ENCODE data around the gene FOXQ1.
"Not testable (repeated sequence)": the region's sequence is repeated elsewhere in the genome, so short reads cannot be mapped to it uniquely, and the experiment has no call there.

FOXQ1 gene

GRCh38 chr6:1322696-1323219, 10.9 kb downstream of the FOXQ1 start:
- no peak for DNase-seq

GRCh38 chr6:1324936-1325335, 13.0 kb downstream of the FOXQ1 start:
- DNase-seq, result no peak

DNA sequence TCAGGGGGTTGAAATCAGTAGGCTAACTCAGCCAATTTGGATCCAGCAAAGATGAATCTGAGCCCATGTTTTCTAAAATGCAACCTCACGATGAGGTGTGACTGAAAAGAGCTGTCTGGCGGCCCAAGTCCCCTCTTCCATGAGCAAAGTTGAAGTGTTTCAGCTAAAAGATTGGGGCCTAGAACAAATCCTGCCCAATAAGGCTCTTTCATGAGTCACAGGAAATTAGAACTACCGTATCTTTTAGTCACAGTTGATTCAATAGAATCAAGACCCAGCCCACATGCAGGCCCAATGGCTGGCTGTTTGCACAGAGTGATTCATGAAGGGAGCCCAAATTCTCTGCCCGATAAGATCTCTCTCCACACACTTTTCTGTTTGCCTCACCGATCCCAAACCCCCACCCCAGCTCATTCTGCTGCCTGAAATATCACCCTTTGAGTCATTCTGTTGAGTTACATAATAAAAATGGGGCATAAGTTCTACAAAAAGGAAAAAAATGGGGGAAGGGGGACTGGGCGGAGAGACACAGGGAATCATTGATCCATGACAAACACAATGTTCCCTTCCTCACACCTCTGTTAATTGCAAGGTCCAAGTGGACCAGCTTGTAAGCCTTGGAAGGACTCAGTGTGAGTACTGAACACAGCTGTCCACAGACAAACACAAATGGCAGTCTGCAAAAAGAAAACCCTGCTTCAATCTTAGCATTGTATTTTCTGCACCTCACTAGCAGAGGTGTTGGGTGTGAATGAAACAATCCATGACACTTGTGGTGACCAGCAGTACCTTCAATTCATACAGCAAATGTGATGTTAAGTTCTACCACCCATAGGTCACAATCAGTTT, 13.8 kb downstream of the FOXQ1 start:
- no peak for DNase-seq

GRCh38 chr6:1326535-1327121, 14.7 kb downstream of the FOXQ1 start:
- no peak for DNase-seq

- DNase-seq, result no peak
Measured at GRCh38 chr6:1327630-1328029, 15.7 kb downstream of the FOXQ1 start.

- DNase-seq, result no peak
Measured at GRCh38 chr6:1328129-1328800, 16.4 kb downstream of the FOXQ1 start.

- no peak for DNase-seq
Measured at GRCh38 chr6:1329708-1330107, 17.8 kb downstream of the FOXQ1 start.

- no peak for DNase-seq
Measured at GRCh38 chr6:1334684-1335083, 22.8 kb downstream of the FOXQ1 start.

DNA sequence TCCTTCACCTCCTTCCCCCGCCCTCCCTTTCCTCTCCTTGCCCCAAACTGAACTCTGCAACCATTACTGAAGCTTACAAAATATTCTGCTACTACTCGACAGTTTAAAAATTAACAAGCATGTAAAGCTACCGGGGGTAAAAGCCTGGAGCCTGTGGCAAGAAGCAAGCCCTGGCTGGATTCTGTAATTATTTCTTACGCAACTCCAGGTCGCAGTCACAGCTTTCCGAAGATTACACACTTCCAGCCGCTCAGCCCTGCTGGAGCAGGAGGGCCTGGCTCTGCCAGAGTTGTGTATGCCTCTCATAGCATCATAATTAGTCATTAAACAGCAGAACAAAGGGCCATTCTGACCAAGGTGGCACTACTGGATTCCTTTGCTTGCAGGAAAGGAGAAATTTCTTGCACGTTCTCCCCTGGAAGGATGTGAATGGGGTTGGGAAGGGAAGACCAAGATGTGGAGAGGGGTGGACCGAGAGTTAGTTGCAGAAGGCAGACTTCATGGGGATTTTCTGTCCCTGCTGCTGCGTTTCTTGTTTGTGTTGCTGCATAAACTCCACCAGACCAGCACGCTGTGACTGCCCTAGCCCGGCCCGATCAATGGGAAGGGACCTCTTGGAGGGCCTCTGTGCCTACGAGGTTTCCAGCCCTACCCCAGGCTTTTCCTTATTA, 23.6 kb downstream of the FOXQ1 start:
- DNase-seq, result no peak

DNA sequence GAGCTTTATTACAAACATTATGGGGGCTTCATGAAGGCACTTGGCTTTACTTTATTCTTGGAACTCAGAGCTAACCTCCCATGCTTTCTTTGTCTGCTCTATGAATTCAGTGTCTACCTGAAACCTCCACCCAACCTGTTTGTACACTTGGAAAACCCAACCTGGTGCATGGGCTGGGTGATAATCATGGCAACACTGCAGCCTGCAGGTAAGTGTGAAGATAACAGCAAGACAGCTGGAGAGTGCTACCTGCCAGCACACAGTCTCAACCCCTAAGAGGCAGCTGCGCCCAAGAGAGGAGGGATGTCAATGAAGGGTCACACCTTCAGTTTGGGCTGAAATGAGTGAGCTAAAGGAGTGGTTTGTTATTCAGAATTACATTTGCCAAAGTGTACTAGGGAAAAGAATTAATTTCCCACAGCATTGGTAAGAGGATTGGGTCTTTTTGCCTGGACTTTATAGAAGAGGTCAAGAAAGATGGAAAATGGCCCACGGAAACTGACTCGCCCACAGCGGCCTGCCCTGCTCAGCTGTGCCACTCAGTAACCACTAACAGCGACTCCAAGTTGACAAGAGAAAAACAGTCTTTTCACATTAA, 24.4 kb downstream of the FOXQ1 start:
- DNase-seq, result no peak

DNA sequence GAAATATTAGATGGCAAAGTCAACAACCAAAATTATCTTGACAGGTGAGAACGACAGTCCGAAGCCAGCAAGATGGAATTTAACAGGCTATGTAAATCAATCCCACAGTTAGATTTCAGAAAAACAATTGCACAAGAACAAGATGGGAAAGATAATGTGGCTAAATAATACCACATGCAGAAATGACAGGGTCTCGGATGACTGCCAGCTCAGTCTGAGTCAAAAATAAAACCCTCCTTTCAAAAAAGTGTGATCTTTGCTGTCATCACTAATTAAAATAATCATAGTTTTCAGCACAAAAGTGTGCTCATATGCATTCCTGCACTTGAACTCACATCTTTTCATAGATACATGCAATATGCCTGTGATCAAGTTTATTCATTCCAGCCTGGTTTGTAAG, 25.9 kb downstream of the FOXQ1 start:
- no peak for DNase-seq

GRCh38 chr6:1346101-1346500, 34.2 kb downstream of the FOXQ1 start:
- DNase-seq, result no peak

DNA sequence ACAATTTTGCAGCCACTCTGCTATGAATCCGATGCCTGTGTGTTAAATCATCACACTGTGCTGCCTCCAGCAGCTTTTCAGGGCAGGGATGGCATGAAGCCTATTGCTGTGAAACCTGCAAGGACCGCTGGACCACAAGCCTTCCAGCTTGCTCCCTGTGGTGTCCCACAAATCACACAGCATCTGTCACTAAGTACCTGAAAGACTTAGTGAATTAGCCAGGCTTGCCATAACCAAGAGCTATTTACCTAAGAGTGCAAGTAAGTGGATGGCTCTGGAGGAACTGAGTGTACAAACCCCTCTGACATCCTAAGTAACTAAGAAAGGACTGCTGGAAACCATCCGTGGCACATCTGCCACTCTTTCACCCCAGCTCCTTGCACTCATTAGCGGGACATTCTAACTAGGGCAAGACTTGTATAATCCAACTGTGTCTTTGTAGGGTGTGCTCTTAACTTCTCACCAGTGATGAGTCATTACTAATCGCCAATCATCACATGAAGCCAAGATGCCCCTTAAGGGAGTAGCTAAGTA, 34.7 kb downstream of the FOXQ1 start:
- DNase-seq, result no peak

- DNase-seq, result no peak
Measured at GRCh38 chr6:1347161-1347560, 35.3 kb downstream of the FOXQ1 start.

GRCh38 chr6:1348675-1349074, 36.8 kb downstream of the FOXQ1 start:
- DNase-seq, result no peak

DNA sequence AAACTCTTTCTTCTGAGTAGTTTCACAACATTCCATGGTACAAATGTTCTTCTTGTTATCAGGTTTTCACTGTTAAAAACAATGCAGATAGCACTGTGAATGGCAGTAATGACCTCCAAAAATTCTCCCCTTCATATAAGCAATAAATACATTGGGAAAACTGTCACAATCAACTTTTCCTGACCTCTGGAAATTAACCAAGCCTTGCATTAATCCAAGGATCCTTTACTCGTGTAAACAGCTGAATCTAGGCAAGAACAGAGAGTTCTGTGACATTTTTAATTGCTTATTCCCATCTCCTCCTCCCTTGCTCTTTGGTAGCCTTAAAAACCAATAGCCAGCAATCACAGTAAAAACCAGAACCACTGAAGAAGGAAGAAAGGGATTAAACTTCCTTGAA, 37.8 kb downstream of the FOXQ1 start:
- no peak for DNase-seq

GRCh38 chr6:1351381-1352008, 39.6 kb downstream of the FOXQ1 start:
- DNase-seq, result no peak

- DNase-seq, result not testable (repeated sequence)
Measured at GRCh38 chr6:1355068-1355467, 43.2 kb downstream of the FOXQ1 start.

DNA sequence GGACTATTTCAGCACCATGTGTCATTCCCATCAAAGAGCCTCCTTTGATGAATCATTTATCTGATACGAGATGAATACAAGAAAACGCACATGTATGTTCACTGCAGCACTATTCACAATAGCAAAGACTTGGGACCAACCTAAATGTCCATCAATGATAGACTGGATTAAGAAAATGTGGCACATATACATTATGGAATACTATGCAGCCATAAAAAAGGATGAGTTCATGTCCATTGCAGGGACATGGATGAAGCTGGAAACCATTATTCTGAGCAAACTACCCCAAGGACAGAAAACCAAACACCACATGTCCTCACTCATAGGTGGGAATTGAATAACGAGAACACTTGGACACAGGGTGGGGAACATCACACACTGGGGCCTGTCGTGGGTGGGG, 49.8 kb downstream of the FOXQ1 start:
- DNase-seq, result not testable (repeated sequence)

DNA sequence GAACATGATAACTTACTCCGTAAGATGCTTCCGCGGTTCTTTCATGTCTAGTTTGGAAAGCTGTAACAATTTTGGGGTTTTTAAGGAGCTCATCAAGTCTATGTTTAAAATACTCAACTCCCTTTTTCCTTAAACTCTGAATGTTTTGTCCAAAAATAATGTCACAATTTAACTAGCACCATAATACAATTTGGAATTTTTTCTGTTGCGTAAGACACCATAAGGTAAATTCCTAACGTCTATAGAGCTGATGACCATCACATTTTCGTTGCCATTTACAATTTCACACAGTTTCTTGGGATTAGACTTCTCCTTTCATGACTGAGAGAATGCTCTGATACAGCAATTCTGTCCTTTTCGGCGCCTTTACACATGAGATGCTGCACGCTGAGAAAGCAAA, 50.7 kb downstream of the FOXQ1 start:
- DNase-seq, result no peak

- DNase-seq, result peak in 2 of 3 donors; percentile 48 to 64
Measured at GRCh38 chr6:1363298-1363697, 51.4 kb downstream of the FOXQ1 start.
